Fibroblast of lung (primary cell): ENCODE data around the gene ODAD4.

Experiments
- CTCF ChIP-seq, 2 donors: IDR thresholded peaks in 1 of 2; conservative IDR thresholded peaks in 1 of 2; 1 replicate in 1 of 2; 2 replicates in 1 of 2; pipeline ENCODE4 v1.5.1; 2011 to 2012; ENCODE audit warnings: low read length in 2 of 2, control low read depth in 1 of 2, inconsistent platforms in 1 of 2, low read depth in 1 of 2, mild to moderate bottlenecking in 1 of 2
- EZH2 ChIP-seq: IDR thresholded peaks from 2 replicates; pipeline ENCODE4 v1.5.1; 2012; ENCODE audit warnings: low read length, control low read depth, mild to moderate bottlenecking; ENCODE audit errors: missing control alignments

- TF ChIP-seq CTCF (conservative IDR thresholded peaks at IDR 0.05 in 1 of 2, IDR thresholded peaks at IDR 0.05 in 1 of 2; ENCODE audit: low read depth in 1 of 2, low read length in 2 of 2) = no peak
- TF ChIP-seq EZH2 = no peak
Measured at GRCh38 chr17:41968676-41969075, 38.3 kb downstream of the ODAD4 start.
